Keratinocyte (primary cell): ENCODE data around the gene INTU. TPM values are rescaled to one million over a fixed set of nuclear protein-coding genes. Genes with fewer than 3 reads are reported as not detected.

ENCODE experiments used
- DNase-seq: peaks from one replicate; pipeline ENCODE4 v3.0.0-alpha.2; 2011; ENCODE audit warnings: low read depth, missing footprints, low spot score
- FAIRE-seq: peaks from 2 replicates; lab custom pipeline; 2011; peaks lifted over from hg19 to GRCh38; lab: Jason Lieb, UNC
- H2AFZ ChIP-seq: 2 replicates; pipeline ENCODE4 v1.6.0; 2012; ENCODE audit warnings: low read length, control low read depth, inconsistent platforms; ENCODE audit not compliant: control insufficient read depth
- H3K27ac ChIP-seq: 2 replicates; pipeline ENCODE4 v1.5.1; 2011; ENCODE audit warnings: low read length; ENCODE audit not compliant: control insufficient read depth, insufficient read depth
- H3K27me3 ChIP-seq: 3 replicates; pipeline ENCODE4 v1.6.0; 2011; ENCODE audit warnings: low read length; ENCODE audit not compliant: control insufficient read depth, insufficient read depth; ENCODE audit errors: extremely low read depth
- H3K36me3 ChIP-seq, 2 experiments: 2 replicates in 1 of 2; 3 replicates in 1 of 2; pipeline ENCODE4 v1.5.1; 2011; ENCODE audit warnings: low read length in 2 of 2, mild to moderate bottlenecking in 1 of 2; ENCODE audit not compliant: control insufficient read depth in 2 of 2, insufficient read depth in 2 of 2; ENCODE audit errors: extremely low read depth in 1 of 2
- H3K4me1 ChIP-seq: 3 replicates; pipeline ENCODE4 v1.5.1; 2011; ENCODE audit warnings: low read length; ENCODE audit not compliant: control insufficient read depth, insufficient read depth; ENCODE audit errors: extremely low read depth
- H3K4me2 ChIP-seq: 3 replicates; pipeline ENCODE4 v1.6.0; 2011; ENCODE audit warnings: low read depth, low read length; ENCODE audit not compliant: control insufficient read depth, insufficient read depth; ENCODE audit errors: extremely low read depth
- H3K4me3 ChIP-seq, 3 experiments: fragments of 200-600 bp in 1 of 3; sonication (generic) in 1 of 3; 2 replicates in 2 of 3; 3 replicates in 1 of 3; pipeline ENCODE4 v1.5.1; 2011 to 2016; ENCODE audit warnings: low read length in 3 of 3, mild to moderate bottlenecking in 3 of 3, control low read depth in 2 of 3, inconsistent platforms in 1 of 3, low read depth in 1 of 3, mixed read lengths in 1 of 3, mixed run types in 1 of 3, moderate library complexity in 1 of 3; ENCODE audit not compliant: control insufficient read depth in 2 of 3, insufficient read depth in 2 of 3; ENCODE audit errors: extremely low read depth in 1 of 3
- H3K79me2 ChIP-seq: 2 replicates; pipeline ENCODE4 v1.6.0; 2012; ENCODE audit warnings: low read length; ENCODE audit not compliant: control insufficient read depth, insufficient read depth
- H3K9ac ChIP-seq: 3 replicates; pipeline ENCODE4 v1.6.0; 2011; ENCODE audit warnings: low read length; ENCODE audit not compliant: control insufficient read depth, insufficient read depth; ENCODE audit errors: extremely low read depth
- H3K9me1 ChIP-seq: 3 replicates; pipeline ENCODE4 v1.6.0; 2011; ENCODE audit warnings: low read length; ENCODE audit not compliant: control insufficient read depth, insufficient read depth; ENCODE audit errors: extremely low read depth
- H3K9me3 ChIP-seq: 2 replicates; pipeline ENCODE4 v1.5.1; 2012; ENCODE audit warnings: low read depth, low read length; ENCODE audit not compliant: control insufficient read depth
- H4K20me1 ChIP-seq: 3 replicates; pipeline ENCODE4 v1.6.0; 2011; ENCODE audit warnings: low read length; ENCODE audit not compliant: control insufficient read depth, insufficient read depth; ENCODE audit errors: extremely low read depth
- CTCF ChIP-seq, 3 experiments: IDR thresholded peaks in 1 of 3; conservative IDR thresholded peaks in 1 of 3; optimal IDR thresholded peaks in 1 of 3; 2 replicates in 2 of 3; 3 replicates in 1 of 3; pipeline versions ENCODE3 to v1.5.1; 2011; ENCODE audit warnings: low read length in 3 of 3, mild to moderate bottlenecking in 3 of 3, moderate library complexity in 2 of 3, control low read depth in 1 of 3, inconsistent platforms in 1 of 3; ENCODE audit not compliant: insufficient read depth in 2 of 3; ENCODE audit errors: extremely low read depth in 1 of 3
- EZH2 ChIP-seq: IDR thresholded peaks from one replicate; pipeline ENCODE4 v1.6.1; 2012; ENCODE audit warnings: inconsistent platforms, mild to moderate bottlenecking, low read length, moderate library complexity
- dilution Hi-C: fragments of 300-500 bp; cut with MboI; formaldehyde crosslinking; loops from one replicate; pipeline ENCODE4 v1.7.0; 2020; ENCODE audit warnings: low sequenced_read_pairs; ENCODE audit not compliant: extremely low pct_ligation_motif_present
- polyA plus RNA-seq, 5 experiments: library from polyadenylated mRNA; depleted of rRNA in 3 of 5; stranded (reverse) in 3 of 5; stranded (forward) in 1 of 5; unstranded in 1 of 5; fragments of >200 nt; gene quantifications; 1 replicate in 1 of 5; 2 replicates in 3 of 5; 3 replicates in 1 of 5; pipeline versions ENCODE4 v1.2.1 to v1.2.3, GENCODE V29; 2011 to 2012; ENCODE audit warnings: missing spikeins in 2 of 5, low read depth in 1 of 5, low replicate concordance in 1 of 5

The INTU gene
- polyA plus RNA-seq, 1 donor (not counting 4 experiments of a cell fraction or from before 2014, with no cell fraction given) = 5.0 TPM

- Histone ChIP-seq H3K36me3 (no peaks in the 10 kb centered on the region), H3K4me3 (no peak overlapping the region), H2AFZ (no peak overlapping the region), H3K9me1 (no peaks in the 10 kb centered on the region), H3K79me2 (no peaks in the 10 kb centered on the region), H3K27me3 (no peaks in the 10 kb centered on the region), H3K9ac (no peak overlapping the region), H4K20me1 (no peaks in the 10 kb centered on the region), H3K9me3 (no peaks in the 10 kb centered on the region), H3K4me1 (no peaks in the 10 kb centered on the region), H3K27ac (no peak overlapping the region), H3K4me2 (no peak overlapping the region)
- dilution Hi-C loops = no loop called here
- FAIRE-seq = no peak
- DNase-seq = no peak
- TF ChIP-seq CTCF (optimal IDR thresholded peaks at IDR 0.05 in 1 of 3, IDR thresholded peaks at IDR 0.05 in 1 of 3, conservative IDR thresholded peaks at IDR 0.05 in 1 of 3; ENCODE audit: extremely low read depth in 1 of 3, insufficient read depth in 2 of 3, low read length in 3 of 3) (no peak), EZH2 (no peak)
Measured at GRCh38 chr4:127669691-127670090, 36.9 kb downstream of the INTU start.

DNA sequence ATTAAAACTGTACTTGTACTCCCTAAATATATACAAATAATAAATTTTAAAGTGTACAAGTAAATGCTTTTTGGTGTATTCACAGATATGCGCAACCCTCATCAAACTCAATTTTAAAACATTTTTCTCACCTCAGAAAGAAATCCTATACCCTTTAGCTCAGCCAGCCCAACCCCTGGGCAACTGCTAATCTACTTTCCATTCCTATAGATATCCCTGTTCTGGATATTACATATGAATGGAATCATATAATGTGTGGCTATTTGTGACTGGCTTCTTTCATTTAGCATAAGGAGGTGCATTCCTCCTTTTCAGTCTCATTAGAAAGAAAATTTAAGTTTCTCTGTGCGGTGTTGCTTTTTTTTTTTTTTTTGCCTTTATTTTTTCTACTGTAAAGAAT, 39.4 kb downstream of the INTU start:
- Histone ChIP-seq H3K4me2 (no peak overlapping the region), H4K20me1 (no peaks in the 10 kb centered on the region), H3K9me3 (no peaks in the 10 kb centered on the region), H3K36me3 (no peaks in the 10 kb centered on the region), H3K9ac (no peak overlapping the region), H3K4me1 (no peaks in the 10 kb centered on the region), H3K27me3 (no peaks in the 10 kb centered on the region), H3K79me2 (no peaks in the 10 kb centered on the region), H3K9me1 (no peaks in the 10 kb centered on the region), H2AFZ (no peak overlapping the region), H3K4me3 (no peak overlapping the region), H3K27ac (no peak overlapping the region)
- DNase-seq = no peak
- TF ChIP-seq EZH2 = no peak
- TF ChIP-seq CTCF (optimal IDR thresholded peaks at IDR 0.05 in 1 of 3, IDR thresholded peaks at IDR 0.05 in 1 of 3, conservative IDR thresholded peaks at IDR 0.05 in 1 of 3; ENCODE audit: extremely low read depth in 1 of 3, insufficient read depth in 2 of 3, low read length in 3 of 3) = no peak
- dilution Hi-C loops = no loop called here
- no peak for FAIRE-seq
